Activated T-cell treated with anti-CD3 and anti-CD28 coated beads, Interleukin-2, amount 50 U/mL, for 72 hours (primary cell): ENCODE results near the gene SSTR3. TPM values are rescaled to one million over a fixed set of nuclear protein-coding genes. Genes with fewer than 3 reads are reported as not detected.
"Not testable (repeated sequence)": the region's sequence is repeated elsewhere in the genome, so short reads cannot be mapped to it uniquely, and the experiment has no call there.

Source experiments
- ATAC-seq, 2 donors: fragments of 150-1000 bp; cut with Tn5 transposase; replicated peaks in 1 of 2; 2 replicates each; pipeline ENCODE4 v1.10.0; 2021; ENCODE audit warnings: moderate library complexity in 2 of 2, mild to moderate bottlenecking in 1 of 2
- DNase-seq, 2 donors: peaks; one replicate each; pipeline ENCODE4 v3.0.0; 2021 to 2022; ENCODE audit warnings: mixed read lengths in 1 of 2
- H3K27ac Mint-ChIP-seq: one replicate; pipeline ENCODE4 v1.8.0; 2022; ENCODE audit warnings: mild to moderate bottlenecking, moderate library complexity, mixed read lengths
- H3K27me3 Mint-ChIP-seq: one replicate; pipeline ENCODE4 v1.8.0; 2022; ENCODE audit warnings: low read depth, mixed read lengths
- H3K36me3 Mint-ChIP-seq, 2 donors: one replicate each; pipeline ENCODE4 v1.8.0; 2022; ENCODE audit warnings: mixed read lengths in 2 of 2, mild to moderate bottlenecking in 1 of 2; ENCODE audit not compliant: insufficient read depth in 2 of 2
- H3K4me1 Mint-ChIP-seq: one replicate; pipeline ENCODE4 v1.8.0; 2022; ENCODE audit warnings: low read depth, mixed read lengths
- H3K4me3 Mint-ChIP-seq, 2 donors: one replicate each; pipeline ENCODE4 v1.8.0; 2022; ENCODE audit warnings: mild to moderate bottlenecking in 2 of 2, mixed read lengths in 2 of 2, moderate library complexity in 2 of 2
- H3K9me3 Mint-ChIP-seq, 2 donors: one replicate each; pipeline ENCODE4 v1.8.0; 2022; ENCODE audit warnings: mixed read lengths in 2 of 2
- total RNA-seq, 2 donors: library from RNA; stranded (reverse); gene quantifications; one replicate each; pipeline ENCODE4 v1.2.3, GENCODE V29; 2022

SSTR3 gene
- total RNA-seq, 2 donors from 2014 or later, result 10.0 to 14.6 TPM

DNA sequence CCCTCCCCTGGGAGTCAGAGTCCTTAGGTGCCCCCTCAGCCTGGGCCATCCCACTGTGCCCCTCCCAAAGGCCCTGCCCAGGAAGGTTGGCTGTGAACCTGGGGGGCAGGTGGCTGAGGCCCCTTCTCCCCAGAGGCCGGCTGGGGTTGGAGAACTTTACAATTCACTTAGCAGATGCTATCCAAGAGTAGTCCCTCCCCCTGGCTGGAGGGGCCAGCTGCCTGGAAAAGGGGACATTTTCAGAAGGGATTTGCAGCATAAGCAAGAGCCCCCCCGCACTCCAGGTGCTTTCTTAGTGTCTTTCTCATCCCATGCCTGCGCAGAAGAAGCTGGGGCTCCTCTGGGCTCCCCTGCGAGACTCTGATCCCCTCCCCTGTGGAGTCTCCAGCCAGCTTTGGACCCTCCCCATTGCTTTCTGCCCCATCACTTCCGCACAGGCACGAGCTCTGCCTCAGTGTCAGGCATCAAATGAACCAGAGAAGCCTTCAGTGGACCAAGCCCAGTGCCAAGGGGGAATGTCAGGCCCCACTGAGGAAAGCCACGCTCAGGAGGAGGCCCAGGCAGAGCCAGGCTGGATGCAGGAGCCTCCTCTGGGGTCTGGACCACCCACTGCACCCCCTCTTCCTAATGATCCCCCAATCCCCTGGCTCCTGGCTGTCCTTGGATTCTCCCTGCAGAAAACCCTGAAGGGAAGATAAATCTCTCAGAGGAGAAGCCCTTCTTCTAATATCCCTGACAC, 3.7 kb downstream of the SSTR3 start:
- Mint-ChIP-seq H3K4me1 (peaks cover 54% of the 10 kb centered on the region), H3K4me3 (peak overlapping the region in 1 of 2 donors; percentile 15), H3K27ac (no peak overlapping the region), H3K9me3 (no peaks in the 10 kb centered on the region), H3K36me3 (no peaks in the 10 kb centered on the region), H3K27me3 (no peaks in the 10 kb centered on the region)
- no peak for DNase-seq
- ATAC-seq, result no peak

DNA sequence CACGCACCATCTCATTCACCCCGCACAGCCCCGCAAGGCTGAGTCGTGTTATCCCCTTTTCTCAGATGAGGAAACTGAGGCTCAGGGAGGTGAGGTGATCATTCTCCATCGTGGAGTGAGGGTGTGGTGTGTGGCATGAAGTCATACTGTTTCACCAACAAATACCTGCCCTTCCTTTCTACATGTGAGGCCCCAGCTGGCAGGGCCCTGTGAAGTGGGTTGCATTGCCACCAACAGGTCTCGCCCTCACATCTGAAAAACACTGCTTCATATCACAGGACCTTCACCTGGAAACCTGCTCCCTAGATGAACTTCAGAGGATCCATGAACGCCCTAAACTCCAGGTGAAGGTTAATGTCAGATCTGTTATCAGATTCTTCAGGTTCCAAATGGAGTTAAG, 4.3 kb downstream of the SSTR3 start:
- no peak overlapping the region for H3K27ac Mint-ChIP-seq
- DNase-seq (no peak), ATAC-seq (peak in 1 of 2 donors; percentile 11)
- H3K4me1 Mint-ChIP-seq, result peaks cover 54% of the 10 kb centered on the region
- no peaks in the 10 kb centered on the region for H3K36me3 Mint-ChIP-seq
- no peaks in the 10 kb centered on the region for H3K9me3 Mint-ChIP-seq
- H3K4me3 Mint-ChIP-seq, result peak overlapping the region in 1 of 2 donors; percentile 49
- no peaks in the 10 kb centered on the region for H3K27me3 Mint-ChIP-seq

GRCh38 chr22:37206841-37207821, 5.1 kb downstream of the SSTR3 start:
- H3K27me3 Mint-ChIP-seq, result no peaks in the 10 kb centered on the region
- H3K9me3 Mint-ChIP-seq, result no peaks in the 10 kb centered on the region
- DNase-seq, result no peak
- H3K4me3 Mint-ChIP-seq, result no peak overlapping the region
- ATAC-seq, result no peak
- no peak overlapping the region for H3K27ac Mint-ChIP-seq
- H3K4me1 Mint-ChIP-seq, result peaks cover 49% of the 10 kb centered on the region
- no peaks in the 10 kb centered on the region for H3K36me3 Mint-ChIP-seq

DNA sequence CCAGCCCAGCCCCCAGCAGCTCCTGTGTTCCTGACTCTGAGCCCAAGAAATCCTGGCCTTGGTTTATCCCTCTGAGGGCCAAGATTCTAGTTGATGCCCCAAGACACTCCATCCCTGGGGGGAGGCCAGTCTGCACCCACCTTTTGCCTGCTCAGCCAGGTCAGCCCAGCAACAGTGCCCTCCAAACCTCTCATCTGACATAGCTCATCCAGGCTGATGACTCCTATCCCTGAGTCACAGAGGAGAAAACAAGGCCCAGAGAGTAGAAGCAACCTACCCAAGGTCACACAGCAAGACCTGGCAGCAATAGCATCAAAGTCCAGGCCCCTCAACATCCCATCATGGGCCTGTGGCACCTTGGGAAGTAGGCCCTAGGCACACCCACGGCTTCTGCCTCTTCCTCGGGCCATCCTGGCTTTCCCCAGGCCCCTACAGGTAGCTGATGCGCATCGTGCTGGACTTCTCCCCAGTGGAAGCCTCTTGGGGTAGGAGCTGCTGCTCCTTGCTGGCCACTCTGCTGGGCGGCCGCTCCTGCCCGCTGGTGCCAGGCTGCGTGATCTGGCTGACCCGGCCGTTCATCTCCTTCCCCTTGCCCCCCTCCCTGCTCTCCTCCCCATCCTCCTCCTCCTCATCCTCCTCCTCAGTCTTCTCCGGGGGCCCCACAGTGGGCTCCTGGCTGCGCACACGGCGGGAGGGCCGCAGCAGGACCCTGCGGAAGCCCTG, 6.0 kb downstream of the SSTR3 start:
- Mint-ChIP-seq H3K4me3 (no peak overlapping the region), H3K36me3 (no peaks in the 10 kb centered on the region), H3K27ac (no peak overlapping the region), H3K27me3 (no peaks in the 10 kb centered on the region), H3K4me1 (peaks cover 53% of the 10 kb centered on the region), H3K9me3 (no peaks in the 10 kb centered on the region)
- ATAC-seq (no peak), DNase-seq (no peak)

DNA sequence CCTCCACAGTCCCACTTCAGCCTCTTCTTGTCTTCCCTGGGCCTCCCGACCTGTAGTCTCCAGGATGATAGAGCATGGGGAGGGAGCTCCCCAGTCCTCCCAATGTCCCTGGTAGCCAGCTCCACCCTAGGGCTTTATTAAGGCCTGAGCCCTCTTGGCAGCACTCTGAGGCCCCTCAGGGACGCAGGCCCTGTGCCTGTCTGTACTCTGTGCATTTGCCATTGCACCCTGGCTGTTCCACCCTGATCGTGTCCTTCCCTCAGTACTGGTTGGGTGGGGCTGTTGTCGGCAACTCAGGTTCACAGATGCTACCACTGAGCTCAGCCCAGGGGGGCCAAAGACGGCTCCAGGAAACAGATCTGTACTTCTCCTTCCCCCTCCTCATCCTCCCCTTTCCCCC, 7.2 kb downstream of the SSTR3 start:
- Mint-ChIP-seq H3K4me1 (peaks cover 53% of the 10 kb centered on the region), H3K27me3 (no peaks in the 10 kb centered on the region), H3K9me3 (no peaks in the 10 kb centered on the region), H3K4me3 (no peak overlapping the region), H3K36me3 (no peaks in the 10 kb centered on the region), H3K27ac (no peak overlapping the region)
- ATAC-seq (no peak), DNase-seq (no peak)

DNA sequence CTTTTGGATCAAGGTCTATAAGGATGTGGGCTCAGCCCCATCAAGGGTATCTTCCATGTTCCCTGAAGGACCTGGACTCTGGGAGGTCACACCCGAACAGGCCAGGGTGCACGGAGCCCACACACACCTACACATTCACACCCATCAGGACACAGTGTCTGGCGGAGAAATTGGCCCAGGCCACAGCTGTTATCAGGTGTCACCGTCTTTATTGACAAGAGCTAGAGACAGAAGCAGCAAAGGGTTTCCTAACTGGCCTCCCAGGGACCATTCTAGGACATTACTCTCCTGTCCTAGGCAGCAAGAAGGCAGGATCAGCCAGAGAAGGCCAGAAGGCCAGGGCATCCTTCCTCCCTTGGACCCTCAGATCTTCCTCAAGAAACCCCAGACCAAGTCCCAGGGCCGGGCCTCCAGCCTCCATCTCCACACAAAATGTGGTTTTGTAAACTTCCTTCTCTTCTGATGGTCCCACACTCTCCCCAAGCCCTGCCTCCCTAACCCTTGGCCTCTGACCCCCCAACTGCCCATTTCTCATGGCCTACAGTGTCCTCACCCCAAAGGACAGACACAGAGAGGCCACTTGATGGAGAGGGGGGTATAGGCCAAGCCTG, 8.1 kb downstream of the SSTR3 start:
- H3K4me3 Mint-ChIP-seq, result no peak overlapping the region
- no peaks in the 10 kb centered on the region for H3K9me3 Mint-ChIP-seq
- no peak overlapping the region for H3K27ac Mint-ChIP-seq
- no peaks in the 10 kb centered on the region for H3K27me3 Mint-ChIP-seq
- H3K4me1 Mint-ChIP-seq, result peaks cover 53% of the 10 kb centered on the region
- DNase-seq (no peak), ATAC-seq (no peak)
- H3K36me3 Mint-ChIP-seq, result no peaks in the 10 kb centered on the region

DNA sequence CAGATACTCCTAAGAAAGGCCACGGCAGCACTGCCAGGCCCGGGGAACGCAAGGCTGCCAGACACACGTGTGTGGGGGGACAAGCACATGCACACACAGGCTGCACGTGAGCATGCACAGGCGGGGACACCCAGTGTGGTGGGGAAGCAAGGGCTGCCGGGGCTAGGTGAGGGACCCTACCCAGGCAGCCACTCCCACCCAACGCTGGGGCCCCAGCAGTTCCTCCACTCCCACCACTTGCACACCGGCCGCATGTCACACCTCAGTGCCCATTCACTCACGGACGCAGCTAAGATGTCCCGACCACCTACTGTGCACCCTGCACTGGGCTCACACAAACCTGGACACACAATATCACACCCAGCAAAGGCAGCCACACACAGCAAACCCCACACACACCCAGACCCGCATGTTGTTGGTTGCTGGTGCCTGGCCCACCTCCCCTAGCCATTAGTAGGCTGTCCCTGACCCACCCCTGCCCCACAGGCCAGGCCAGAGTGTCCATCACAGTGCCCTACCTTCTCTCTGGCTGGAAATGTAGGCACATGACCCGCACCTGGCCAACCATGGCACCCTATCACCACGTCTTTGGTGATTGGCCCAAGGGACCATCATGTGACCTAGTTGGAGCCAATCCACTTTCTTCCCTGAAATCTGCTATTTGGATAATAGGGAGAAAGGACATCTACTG, 8.8 kb downstream of the SSTR3 start:
- ATAC-seq, result no peak
- no peaks in the 10 kb centered on the region for H3K27me3 Mint-ChIP-seq
- no peak for DNase-seq
- peaks cover 47% of the 10 kb centered on the region for H3K4me1 Mint-ChIP-seq
- H3K4me3 Mint-ChIP-seq, result no peak overlapping the region
- H3K9me3 Mint-ChIP-seq, result no peaks in the 10 kb centered on the region
- H3K36me3 Mint-ChIP-seq, result no peaks in the 10 kb centered on the region
- no peak overlapping the region for H3K27ac Mint-ChIP-seq

DNA sequence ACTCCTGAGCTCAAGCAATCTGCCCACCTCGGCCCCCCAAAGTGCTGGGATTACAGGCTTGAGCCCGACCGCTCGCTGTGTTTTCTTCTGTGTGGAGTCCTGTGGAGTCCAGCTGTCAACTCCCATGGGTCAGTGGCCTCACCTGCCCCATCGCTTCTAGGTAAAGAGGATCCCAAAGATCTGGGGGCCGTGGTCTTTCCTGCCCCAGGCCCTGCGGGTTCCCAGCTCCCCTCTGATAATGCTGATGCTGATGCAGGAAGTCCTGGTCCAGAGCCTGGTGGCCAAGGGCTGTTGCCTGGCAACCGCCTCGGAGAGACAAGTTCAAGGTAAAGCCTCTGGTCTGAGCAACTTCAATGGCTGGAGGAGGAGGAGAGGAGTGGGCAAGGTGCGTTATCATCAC, 9.6 kb downstream of the SSTR3 start:
- no peak overlapping the region for H3K27ac Mint-ChIP-seq
- H3K36me3 Mint-ChIP-seq, result peaks cover 0 to 2% of the 10 kb centered on the region in 2 donors
- no peak overlapping the region for H3K4me3 Mint-ChIP-seq
- H3K9me3 Mint-ChIP-seq, result no peaks in the 10 kb centered on the region
- peaks cover 46% of the 10 kb centered on the region for H3K4me1 Mint-ChIP-seq
- H3K27me3 Mint-ChIP-seq, result no peaks in the 10 kb centered on the region
- ATAC-seq (no peak), DNase-seq (no peak)

DNA sequence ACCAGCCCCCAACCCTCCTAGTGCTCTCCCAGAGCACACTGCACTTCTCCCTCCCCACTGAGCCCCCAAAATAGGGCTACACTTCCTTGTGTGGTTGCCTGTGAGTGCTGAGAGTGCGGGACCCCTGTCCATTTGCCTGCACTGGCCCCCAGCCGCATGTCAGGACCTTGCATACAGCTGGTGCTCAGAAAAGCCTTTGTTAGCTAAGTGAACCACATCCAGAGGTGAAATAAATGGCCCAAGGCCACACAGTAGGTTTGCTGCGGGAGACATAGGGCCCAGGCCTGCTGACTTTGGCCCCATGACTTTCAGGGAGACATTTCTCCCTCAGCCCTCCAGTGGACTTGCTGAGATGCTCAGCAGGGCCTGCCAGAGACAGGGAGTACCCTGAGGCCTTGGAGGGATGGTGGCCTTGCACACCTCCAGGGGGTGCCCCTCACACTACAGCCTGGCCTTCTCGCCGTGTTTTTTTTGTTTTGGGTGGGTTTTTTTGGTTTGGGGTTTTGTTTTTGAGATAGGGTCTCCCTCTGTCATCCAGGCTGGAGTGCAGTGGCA, 10.2 kb downstream of the SSTR3 start:
- Mint-ChIP-seq H3K36me3 (peaks cover 0 to 2% of the 10 kb centered on the region in 2 donors), H3K4me1 (peaks cover 48% of the 10 kb centered on the region), H3K27ac (no peak overlapping the region), H3K9me3 (no peaks in the 10 kb centered on the region), H3K4me3 (no peak overlapping the region), H3K27me3 (no peaks in the 10 kb centered on the region)
- DNase-seq, result no peak
- no peak for ATAC-seq

- H3K36me3 Mint-ChIP-seq, H3K27me3 Mint-ChIP-seq, H3K4me3 Mint-ChIP-seq, H3K9me3 Mint-ChIP-seq, ATAC-seq, H3K27ac Mint-ChIP-seq, DNase-seq: not testable (repeated sequence)
- peaks cover 51% of the 10 kb centered on the region for H3K4me1 Mint-ChIP-seq
Measured at GRCh38 chr22:37201443-37201820, 10.8 kb downstream of the SSTR3 start.

GRCh38 chr22:37199760-37200108, 12.5 kb downstream of the SSTR3 start:
- Mint-ChIP-seq H3K4me3 (peak overlapping the region; percentile 83 to 91), H3K9me3 (no peaks in the 10 kb centered on the region), H3K27ac (no peak overlapping the region), H3K27me3 (no peaks in the 10 kb centered on the region), H3K36me3 (peaks cover 0 to 2% of the 10 kb centered on the region in 2 donors), H3K4me1 (peaks cover 53% of the 10 kb centered on the region)
- ATAC-seq (peak; percentile 1 to 3), DNase-seq (no peak)

DNA sequence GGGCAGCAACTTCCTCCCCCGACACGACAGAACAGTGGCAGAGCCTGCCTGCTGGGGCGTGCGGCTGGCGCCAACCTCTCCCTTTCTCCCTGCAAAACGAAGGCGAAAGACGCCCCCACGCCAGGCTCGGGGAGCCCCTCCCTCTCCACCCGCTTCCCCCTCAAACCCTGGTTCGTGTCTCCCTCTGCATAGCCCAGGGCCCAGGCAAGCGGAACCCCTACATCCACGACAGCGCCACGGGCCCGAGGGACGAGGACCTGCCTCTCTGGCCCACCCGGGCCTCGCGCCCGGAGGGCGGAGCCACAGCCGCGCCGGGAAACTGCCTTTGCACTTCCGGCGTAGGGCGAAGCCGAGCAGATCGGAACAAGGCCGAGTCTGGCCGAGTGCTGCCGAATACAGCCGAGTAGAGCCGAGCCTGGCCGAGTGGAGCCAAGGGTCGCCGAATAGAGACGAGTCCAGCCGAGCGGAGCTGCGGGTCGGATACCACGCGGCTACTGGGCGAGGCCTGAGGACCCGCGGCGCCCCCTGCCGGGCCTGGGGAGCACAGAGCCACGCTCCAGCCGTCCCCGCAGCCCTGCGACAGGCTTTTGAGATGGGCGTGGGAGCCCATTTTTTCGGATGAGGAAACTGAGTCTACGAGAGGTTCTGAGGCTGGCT, 13.0 kb downstream of the SSTR3 start:
- Mint-ChIP-seq H3K4me3 (peak overlapping the region; percentile 83 to 91), H3K27me3 (no peaks in the 10 kb centered on the region), H3K36me3 (peaks cover 0 to 6% of the 10 kb centered on the region in 2 donors), H3K27ac (peak overlapping the region; percentile 78), H3K9me3 (no peaks in the 10 kb centered on the region), H3K4me1 (peaks cover 58% of the 10 kb centered on the region)
- ATAC-seq (peak; percentile 94 to 95), DNase-seq (peak; percentile 100)
